Measurements from ENCODE around the gene ODF4. TPM values are rescaled to one million over a fixed set of nuclear protein-coding genes. Genes with fewer than 3 reads are reported as not detected.

The ODF4 gene
- total and polyA plus RNA-seq, 2 of the 4 experiments (the other 2 are of a cell fraction): not detected

DNA sequence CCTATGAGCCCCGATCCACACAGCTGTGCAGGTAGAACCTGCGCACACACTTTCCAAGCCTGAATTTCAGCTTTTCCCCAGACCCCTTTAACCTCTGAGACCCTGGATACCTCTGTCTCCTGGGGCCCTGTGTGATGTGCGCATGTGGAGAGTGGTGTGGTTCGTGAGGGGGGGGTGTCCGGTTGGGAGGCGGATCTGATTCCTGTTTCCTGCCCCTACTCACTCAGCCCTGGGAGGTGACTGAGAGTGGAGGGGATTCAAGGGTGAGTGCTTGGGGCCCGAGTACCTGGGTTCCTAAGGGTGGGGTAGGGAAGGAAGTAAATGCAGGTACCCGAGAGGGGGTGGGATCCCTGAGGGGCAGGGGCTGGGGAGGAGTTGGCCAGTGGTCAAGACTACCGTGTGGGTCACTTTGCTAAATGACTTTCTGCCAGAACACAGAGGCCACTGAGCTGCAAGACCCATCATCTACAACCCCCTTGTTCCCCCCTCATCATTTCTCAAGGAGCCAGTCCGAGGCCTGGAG, 29.0 kb upstream of the ODF4 start:
- BruUV-seq (replicated peaks): no TSS peak
- in situ Hi-C loops (cut with MboI; ENCODE audit: low sequenced_read_pairs): loop anchor here (25.0 kb wide), 1 partner anchor 223 kb away; the partner anchor contains the start of gene ALOX12B
- ChIA-PET CTCF (interaction anchor here (0.5 kb wide), 1 partner anchor 12 kb away, joined by 4 read pairs; no protein-coding TSS in a partner anchor), POLR2A (ENCODE audit: unreplicated experiment) (no interaction called here)
- Histone ChIP-seq H4K5ac (ENCODE audit: low read depth, low read length) (no peak overlapping the region), H3K27me3 (ENCODE audit: control insufficient read depth, insufficient read depth, low read length) (peaks cover 56% of the 10 kb centered on the region), H3K36me3 (ENCODE audit: control insufficient read depth, insufficient read depth, low read length) (no peaks in the 10 kb centered on the region), H3K9me1 (ENCODE audit: insufficient read depth, low read length) (no peaks in the 10 kb centered on the region), H3K18ac (ENCODE audit: low read depth, low read length) (no peak overlapping the region), H2BK15ac (ENCODE audit: low read depth, low read length) (no peak overlapping the region), H2AK5ac (ENCODE audit: low read depth, low read length) (no peak overlapping the region), H3K4me3 (ENCODE audit: insufficient read depth, low read depth, low read length) (no peak overlapping the region), H3K27ac (ENCODE audit: insufficient read depth, low read length) (no peak overlapping the region), H3K14ac (replicated peaks; ENCODE audit: low read depth, low read length) (no peak overlapping the region), H2BK120ac (ENCODE audit: low read depth, low read length) (no peak overlapping the region), H3K9ac (ENCODE audit: low read depth, low read length) (no peak overlapping the region), H4K8ac (ENCODE audit: low read depth in 2 of 2, low read length in 2 of 2) (no peak overlapping the region), H3K9me3 (ENCODE audit: control insufficient read depth, insufficient read depth, low read length) (no peaks in the 10 kb centered on the region), H3K56ac (ENCODE audit: extremely low read depth, insufficient read depth, low read length) (no peak overlapping the region), H2AFZ (replicated peaks; ENCODE audit: low read length, poor library complexity) (no peak overlapping the region), H4K20me1 (ENCODE audit: insufficient read depth, low read length) (no peaks in the 10 kb centered on the region), H3K4me1 (ENCODE audit: control insufficient read depth, insufficient read depth, low read length) (no peaks in the 10 kb centered on the region; the same call in 1 of the 2 replicates), H2BK20ac (ENCODE audit: low read depth, low read length) (no peak overlapping the region), H3K79me1 (ENCODE audit: low read depth in 1 of 2, low read length in 2 of 2) (no peaks in the 10 kb centered on the region), H3K23ac (ENCODE audit: low read depth, low read length) (no peak overlapping the region), H2BK5ac (ENCODE audit: low read depth, low read length, poor library complexity, severe bottlenecking) (no peak overlapping the region), H3K4ac (ENCODE audit: low read depth, low read length) (no peak overlapping the region), H4K91ac (ENCODE audit: insufficient read depth, low read depth, low read length) (no peak overlapping the region), H2AK9ac (replicated peaks; ENCODE audit: low read depth, low read length, poor library complexity) (no peak overlapping the region), H3K4me2 (ENCODE audit: low read depth, low read length) (no peak overlapping the region)
- DNase-seq: no peak
- WGBS, 2 experiments (ENCODE audit: extremely low coverage in 2 of 2, insufficient read length in 1 of 2): no CpG with 5 or more reads among the region's 10 CpGs
- dilution Hi-C loops (cut with HindIII; ENCODE audit: low sequenced_read_pairs, unreplicated experiment): no loop called here
- no peak for ATAC-seq (ENCODE audit: low read depth)
- intact Hi-C loops (cut with micrococcal nuclease): no loop called here
- no peak for TF ChIP-seq RCOR1 (IDR thresholded peaks at IDR 0.05; ENCODE audit: insufficient replicate concordance, low read length)
- TF ChIP-seq MXI1 (IDR thresholded peaks at IDR 0.05; ENCODE audit: borderline replicate concordance, low read depth, low read length): no peak
- no peak for TF ChIP-seq CEBPB (IDR thresholded peaks at IDR 0.05; ENCODE audit: low read depth, low read length)
- no peak for TF ChIP-seq FOS (IDR thresholded peaks at IDR 0.05; ENCODE audit: low read depth, low read length)
- TF ChIP-seq, protein P1, sequence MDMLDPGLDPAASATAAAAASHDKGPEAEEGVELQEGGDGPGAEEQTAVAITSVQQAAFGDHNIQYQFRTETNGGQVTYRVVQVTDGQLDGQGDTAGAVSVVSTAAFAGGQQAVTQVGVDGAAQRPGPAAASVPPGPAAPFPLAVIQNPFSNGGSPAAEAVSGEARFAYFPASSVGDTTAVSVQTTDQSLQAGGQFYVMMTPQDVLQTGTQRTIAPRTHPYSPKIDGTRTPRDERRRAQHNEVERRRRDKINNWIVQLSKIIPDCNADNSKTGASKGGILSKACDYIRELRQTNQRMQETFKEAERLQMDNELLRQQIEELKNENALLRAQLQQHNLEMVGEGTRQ (IDR thresholded peaks at IDR 0.05; ENCODE audit: low read depth, low read length): no peak
- TF ChIP-seq SMC3 (IDR thresholded peaks at IDR 0.05; ENCODE audit: low read depth, low read length): no peak
- TF ChIP-seq ELK1 (IDR thresholded peaks at IDR 0.05; ENCODE audit: borderline replicate concordance, low read depth, low read length): no peak
- TF ChIP-seq, protein P2, sequence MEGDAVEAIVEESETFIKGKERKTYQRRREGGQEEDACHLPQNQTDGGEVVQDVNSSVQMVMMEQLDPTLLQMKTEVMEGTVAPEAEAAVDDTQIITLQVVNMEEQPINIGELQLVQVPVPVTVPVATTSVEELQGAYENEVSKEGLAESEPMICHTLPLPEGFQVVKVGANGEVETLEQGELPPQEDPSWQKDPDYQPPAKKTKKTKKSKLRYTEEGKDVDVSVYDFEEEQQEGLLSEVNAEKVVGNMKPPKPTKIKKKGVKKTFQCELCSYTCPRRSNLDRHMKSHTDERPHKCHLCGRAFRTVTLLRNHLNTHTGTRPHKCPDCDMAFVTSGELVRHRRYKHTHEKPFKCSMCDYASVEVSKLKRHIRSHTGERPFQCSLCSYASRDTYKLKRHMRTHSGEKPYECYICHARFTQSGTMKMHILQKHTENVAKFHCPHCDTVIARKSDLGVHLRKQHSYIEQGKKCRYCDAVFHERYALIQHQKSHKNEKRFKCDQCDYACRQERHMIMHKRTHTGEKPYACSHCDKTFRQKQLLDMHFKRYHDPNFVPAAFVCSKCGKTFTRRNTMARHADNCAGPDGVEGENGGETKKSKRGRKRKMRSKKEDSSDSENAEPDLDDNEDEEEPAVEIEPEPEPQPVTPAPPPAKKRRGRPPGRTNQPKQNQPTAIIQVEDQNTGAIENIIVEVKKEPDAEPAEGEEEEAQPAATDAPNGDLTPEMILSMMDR (conservative IDR thresholded peaks at IDR 0.05; ENCODE audit: low read depth, low read length): no peak
- TF ChIP-seq MAZ (IDR thresholded peaks at IDR 0.05; ENCODE audit: borderline replicate concordance, low read depth, low read length): no peak
